Ovary (tissue), 3 donors: ENCODE measurements around the gene NMT2.

Experiments used
- CTCF ChIP-seq, 3 donors: fragments of 450-650 bp in 2 of 3; fragments of 200-600 bp in 1 of 3; IDR thresholded peaks; one replicate each; pipeline versions ENCODE4 v1.5.1 to v1.8.0; 2016 to 2022; ENCODE audit warnings: antibody characterized with exemption in 3 of 3, mild to moderate bottlenecking in 1 of 3
- EP300 ChIP-seq: sonication (generic); formaldehyde crosslinking; IDR thresholded peaks from one replicate; pipeline ENCODE4 v1.6.1; 2017; ENCODE audit warnings: antibody characterized with exemption
- donor health status: DM: no; HTN: no; CAD: no.

GRCh38 chr10:15120523-15120922, 48.0 kb downstream of the NMT2 start:
- TF ChIP-seq CTCF (IDR thresholded peaks at IDR 0.05) = no peak
- TF ChIP-seq EP300 = no peak
